Transverse colon (tissue), 4 donors: Measurements from ENCODE around the gene GMPR. TPM values are rescaled to one million over a fixed set of nuclear protein-coding genes. Genes with fewer than 3 reads are reported as not detected.

Source experiments
- DNase-seq: peaks from one replicate; pipeline ENCODE4 v3.0.0-alpha.2; 2019
- H3K27ac ChIP-seq, 4 donors: fragments of 200-600 bp; sonication (generic); 2 replicates each; pipeline ENCODE4 v1.5.1; 2016 to 2018; ENCODE audit warnings: inconsistent platforms in 4 of 4
- H3K27me3 ChIP-seq: fragments of 200-600 bp; sonication (generic); 2 replicates; pipeline ENCODE4 v1.5.1; 2017; ENCODE audit warnings: inconsistent platforms
- H3K36me3 ChIP-seq, 4 donors: fragments of 200-600 bp; sonication (generic); 2 replicates each; pipeline ENCODE4 v1.5.1; 2017 to 2019; ENCODE audit warnings: inconsistent platforms in 4 of 4
- H3K4me1 ChIP-seq, 4 donors: fragments of 200-600 bp; sonication (generic); 2 replicates each; pipeline ENCODE4 v1.5.1; 2017 to 2020; ENCODE audit warnings: inconsistent platforms in 4 of 4
- H3K4me3 ChIP-seq, 4 donors: fragments of 200-600 bp; sonication (generic); 1 replicate in 1 of 4; 2 replicates in 3 of 4; pipeline versions ENCODE4 v1.5.1 to v1.6.1; 2017 to 2019; ENCODE audit warnings: inconsistent platforms in 4 of 4
- H3K9me3 ChIP-seq, 2 donors: fragments of 200-600 bp; sonication (generic); 2 replicates each; pipeline ENCODE4 v1.5.1; 2017 to 2019; ENCODE audit warnings: inconsistent platforms in 2 of 2
- CTCF ChIP-seq, 5 experiments: fragments of 200-600 bp in 3 of 5; fragments of 450-650 bp in 2 of 5; sonication (generic) in 3 of 5; IDR thresholded peaks; 1 replicate in 2 of 5; 2 replicates in 3 of 5; pipeline ENCODE4 v1.5.1; 2016 to 2017; ENCODE audit warnings: antibody characterized with exemption in 5 of 5, inconsistent platforms in 3 of 5, mild to moderate bottlenecking in 2 of 5, moderate library complexity in 1 of 5
- EP300 ChIP-seq: sonication (generic); formaldehyde crosslinking; IDR thresholded peaks from one replicate; pipeline ENCODE4 v1.6.1; 2017; ENCODE audit warnings: antibody characterized with exemption, low read depth
- POLR2A ChIP-seq: fragments of 450-650 bp; IDR thresholded peaks from one replicate; pipeline ENCODE4 v1.6.1; 2016; ENCODE audit warnings: antibody characterized with exemption, mild to moderate bottlenecking, moderate library complexity
- POLR2AphosphoS5 ChIP-seq, 3 donors: sonication (generic); formaldehyde crosslinking; IDR thresholded peaks; one replicate each; pipeline ENCODE4 v1.6.1; 2016; ENCODE audit warnings: antibody characterized with exemption in 3 of 3
- WGBS, 2 donors: methylation state at CpG; one replicate each; pipeline ENCODE4 v1.1.5; 2018; ENCODE audit warnings: low coverage in 1 of 2; 5-methylcytosine and 5-hydroxymethylcytosine counted together
- in situ Hi-C, 4 donors: fragments of 200-750 bp; cut with MboI; loops; one replicate each; pipeline versions ENCODE4 v1.15.0 to v1.15.1; 2017; ENCODE audit warnings: low sequenced_read_pairs in 3 of 4, low pct_ligation_motif_present in 1 of 4, low pct_unique_long_range_greater_than_20kb in 1 of 4
- intact Hi-C: fragments of 100-400 bp; cut with DNase I; formaldehyde crosslinking; loops from one replicate; pipeline ENCODE4 v1.15.1; 2023; ENCODE audit warnings: low total_unique reads
- total RNA-seq, 4 donors: library from RNA; depleted of rRNA; stranded (reverse); fragments of >200 nt; gene quantifications; one replicate each; pipeline ENCODE4 v1.1.0, GENCODE V29; 2016

Gene GMPR
- total RNA-seq, 4 donors from 2014 or later = 4.4 to 5.1 (median 4.5) TPM; not detected in 1

GRCh38 chr6:16318538-16318937 lies 80.2 kb downstream of the GMPR start:
- H3K4me3 ChIP-seq = no peak overlapping the region
- 29 to 56% methylated on average over 1 to 6 of the region's 6 CpGs for WGBS, 2 donors
- peak overlapping the region; percentile 75 to 84 (median 77) for H3K27ac ChIP-seq
- no peak for TF ChIP-seq POLR2A
- TF ChIP-seq POLR2AphosphoS5 (IDR thresholded peaks at IDR 0.05) = no peak
- TF ChIP-seq CTCF (IDR thresholded peaks at IDR 0.05) = no peak
- no peak for TF ChIP-seq EP300
- H3K9me3 ChIP-seq = no peaks in the 10 kb centered on the region
- H3K36me3 ChIP-seq = no peaks in the 10 kb centered on the region
- in situ Hi-C loops (no loop called here), intact Hi-C loops (no loop called here)
- no peaks in the 10 kb centered on the region for H3K27me3 ChIP-seq
- H3K4me1 ChIP-seq = peaks cover 21 to 49% (median 28%) of the 10 kb centered on the region in 4 donors
- no peak for DNase-seq

- no peak for DNase-seq
- Histone ChIP-seq H3K4me3 (no peak overlapping the region), H3K36me3 (no peaks in the 10 kb centered on the region), H3K9me3 (no peaks in the 10 kb centered on the region), H3K27me3 (no peaks in the 10 kb centered on the region), H3K4me1 (peaks cover 21 to 49% (median 28%) of the 10 kb centered on the region in 4 donors), H3K27ac (peak overlapping the region; percentile 75 to 84 (median 77))
- TF ChIP-seq POLR2A (no peak), POLR2AphosphoS5 (IDR thresholded peaks at IDR 0.05) (no peak), CTCF (IDR thresholded peaks at IDR 0.05) (no peak), EP300 (no peak)
- in situ Hi-C loops = no loop called here
- intact Hi-C loops = no loop called here
- 92 to 95% methylated on average over 5 to 8 of the region's 8 CpGs for WGBS, 2 donors
These were observed 80.8 kb downstream of the GMPR start for GRCh38 chr6:16318953-16319720.

GRCh38 chr6:16319813-16320532 lies 81.6 kb downstream of the GMPR start:
- Histone ChIP-seq H3K9me3 (no peaks in the 10 kb centered on the region), H3K4me1 (peaks cover 21 to 49% (median 28%) of the 10 kb centered on the region in 4 donors), H3K27me3 (no peaks in the 10 kb centered on the region), H3K27ac (peak overlapping the region; percentile 75 to 84 (median 77)), H3K36me3 (no peaks in the 10 kb centered on the region), H3K4me3 (peak overlapping the region in 1 of 4 donors; percentile 3)
- 27 to 48% methylated on average over 6 to 16 of the region's 16 CpGs for WGBS, 2 donors
- no peak for TF ChIP-seq EP300
- no peak for TF ChIP-seq CTCF (IDR thresholded peaks at IDR 0.05)
- TF ChIP-seq POLR2AphosphoS5 (IDR thresholded peaks at IDR 0.05) = peak in 2 of 3 donors; percentile 22 to 41
- TF ChIP-seq POLR2A = no peak
- DNase-seq = peak; percentile 41
- in situ Hi-C loops (no loop called here), intact Hi-C loops (no loop called here)

GRCh38 chr6:16320533-16321340 lies 82.3 kb downstream of the GMPR start:
- Histone ChIP-seq H3K4me1 (peaks cover 21 to 49% (median 28%) of the 10 kb centered on the region in 4 donors), H3K9me3 (no peaks in the 10 kb centered on the region), H3K36me3 (no peaks in the 10 kb centered on the region), H3K27me3 (no peaks in the 10 kb centered on the region), H3K4me3 (peak overlapping the region in 1 of 4 donors; percentile 3), H3K27ac (peak overlapping the region; percentile 75 to 84 (median 77))
- TF ChIP-seq POLR2A (no peak), POLR2AphosphoS5 (IDR thresholded peaks at IDR 0.05) (no peak), EP300 (no peak), CTCF (IDR thresholded peaks at IDR 0.05) (no peak)
- DNase-seq = no peak
- intact Hi-C loops (no loop called here), in situ Hi-C loops (no loop called here)
- 78 to 86% methylated on average over 8 to 21 of the region's 21 CpGs for WGBS, 2 donors
